Endothelial cell of umbilical vein (primary cell): ENCODE measurements around the gene RAB6B. TPM values are rescaled to one million over a fixed set of nuclear protein-coding genes. Genes with fewer than 3 reads are reported as not detected.

Experiments used
- BruUV-seq: library from RNA; stranded (reverse); fragments of 400-500 nt; replicated peaks from 2 replicates; lab custom pipeline; 2021; lab: Mats Ljungman, UMichigan
- CTCF ChIA-PET: fragments of 300-600, 350-600 bp; sonication (Branson Sonifier 250); formaldehyde crosslinking; loops from one replicate; lab custom pipeline; 2021; ENCODE audit warnings: antibody characterized with exemption, inconsistent platforms; lab: Charles Lee
- POLR2A ChIA-PET: fragments of 300-600, 350-600 bp; sonication (Branson Sonifier 250); formaldehyde crosslinking; loops from one replicate; lab custom pipeline; 2021; ENCODE audit warnings: antibody characterized with exemption, inconsistent platforms; lab: Charles Lee
- DNase-seq: peaks from one replicate; pipeline ENCODE4 v3.0.0-alpha.2; 2011; ENCODE audit warnings: low read depth, low spot score
- FAIRE-seq: peaks from 2 replicates; lab custom pipeline; 2011; peaks lifted over from hg19 to GRCh38; lab: Jason Lieb, UNC
- H2AFZ ChIP-seq: 2 replicates; pipeline ENCODE4 v1.6.0; 2012; ENCODE audit warnings: low read depth, low read length, control low read depth, inconsistent platforms
- H3K27ac ChIP-seq: 2 replicates; pipeline ENCODE4 v1.5.1; 2011; ENCODE audit warnings: low read depth, mild to moderate bottlenecking, control low read depth, low read length, moderate library complexity; ENCODE audit not compliant: insufficient read depth
- H3K27me3 ChIP-seq, 2 experiments: 2 replicates each; pipeline versions ENCODE4 v1.6.0 to v1.6.1; 2011; ENCODE audit warnings: low read length in 2 of 2, mixed read lengths in 1 of 2; ENCODE audit not compliant: control insufficient read depth in 2 of 2, insufficient read depth in 2 of 2
- H3K36me3 ChIP-seq, 2 experiments: 2 replicates in 1 of 2; 3 replicates in 1 of 2; pipeline ENCODE4 v1.5.1; 2011; ENCODE audit warnings: low read length in 2 of 2, mild to moderate bottlenecking in 1 of 2, moderate library complexity in 1 of 2; ENCODE audit not compliant: control insufficient read depth in 2 of 2, insufficient read depth in 2 of 2; ENCODE audit errors: extremely low read depth in 1 of 2
- H3K4me1 ChIP-seq: 3 replicates; pipeline ENCODE4 v1.5.1; 2011; ENCODE audit warnings: mild to moderate bottlenecking, low read length; ENCODE audit not compliant: control insufficient read depth, insufficient read depth; ENCODE audit errors: extremely low read depth
- H3K4me2 ChIP-seq: 2 replicates; pipeline ENCODE4 v1.6.1; 2011; ENCODE audit warnings: low read length, control low read depth, mixed read lengths; ENCODE audit not compliant: insufficient read depth
- H3K4me3 ChIP-seq, 3 experiments: fragments of 200-600 bp in 1 of 3; sonication (generic), shearing (Covaris generic) in 1 of 3; replicated peaks in 1 of 3; 2 replicates each; pipeline ENCODE4 v1.5.1; 2011 to 2016; ENCODE audit warnings: control low read depth in 3 of 3, low read length in 3 of 3, mild to moderate bottlenecking in 2 of 3, inconsistent platforms in 1 of 3, low read depth in 1 of 3, moderate library complexity in 1 of 3; ENCODE audit not compliant: insufficient read depth in 1 of 3
- H3K79me2 ChIP-seq: 2 replicates; pipeline ENCODE4 v1.6.0; 2012; ENCODE audit warnings: low read length, inconsistent platforms; ENCODE audit not compliant: control insufficient read depth, insufficient read depth
- H3K9ac ChIP-seq: replicated peaks from 2 replicates; pipeline ENCODE3; 2011; ENCODE audit warnings: low read length, control low read depth; ENCODE audit not compliant: insufficient read depth; ENCODE audit errors: extremely low read depth
- H3K9me1 ChIP-seq: replicated peaks from 3 replicates; pipeline ENCODE4 v1.6.0; 2011; ENCODE audit warnings: mild to moderate bottlenecking, low read length; ENCODE audit not compliant: control insufficient read depth, insufficient read depth; ENCODE audit errors: extremely low read depth
- H3K9me3 ChIP-seq: replicated peaks from 2 replicates; pipeline ENCODE4 v1.5.1; 2012; ENCODE audit warnings: low read length, inconsistent platforms; ENCODE audit not compliant: control insufficient read depth, insufficient read depth
- H4K20me1 ChIP-seq: replicated peaks from 2 replicates; pipeline ENCODE3; 2011; ENCODE audit warnings: mild to moderate bottlenecking, low read length; ENCODE audit not compliant: control insufficient read depth, insufficient read depth; ENCODE audit errors: extremely low read depth
- EZH2 ChIP-seq: IDR thresholded peaks from 2 replicates; pipeline ENCODE4 v1.6.1; 2012; ENCODE audit warnings: borderline replicate concordance, low read depth, mild to moderate bottlenecking, moderate library complexity, low read length, inconsistent platforms; ENCODE audit not compliant: severe bottlenecking
- FOS ChIP-seq: IDR thresholded peaks from 2 replicates; pipeline ENCODE4 v1.6.1; 2011; ENCODE audit warnings: mild to moderate bottlenecking, low read length, moderate library complexity, borderline replicate concordance; ENCODE audit not compliant: insufficient read depth
- GATA2 ChIP-seq: IDR thresholded peaks from 2 replicates; pipeline ENCODE4 v1.7.0; 2011; ENCODE audit warnings: low read depth, mild to moderate bottlenecking, moderate library complexity, mixed read lengths, low read length; ENCODE audit not compliant: insufficient read length, insufficient read depth
- JUN ChIP-seq: IDR thresholded peaks from 2 replicates; pipeline ENCODE4 v1.6.1; 2011; ENCODE audit warnings: borderline replicate concordance, low read depth; ENCODE audit not compliant: insufficient read length, insufficient read depth
- MYC ChIP-seq: IDR thresholded peaks from one replicate; pipeline ENCODE4 v1.6.1; 2011; ENCODE audit warnings: mild to moderate bottlenecking, low read depth, low read length
- POLR2A ChIP-seq: IDR thresholded peaks from 2 replicates; pipeline ENCODE4 v1.6.1; 2012; ENCODE audit warnings: low read depth, mild to moderate bottlenecking, control low read depth, low read length
- POLR2AphosphoS5 ChIP-seq: IDR thresholded peaks from 2 replicates; pipeline ENCODE4 v1.6.1; 2012; ENCODE audit warnings: low read depth, mild to moderate bottlenecking, control low read depth, low read length, moderate library complexity; ENCODE audit not compliant: insufficient read depth
- dilution Hi-C: fragments of 300-500 bp; cut with MboI; formaldehyde crosslinking; loops from one replicate; pipeline ENCODE4 v1.15.0; 2019; ENCODE audit warnings: low sequenced_read_pairs; ENCODE audit not compliant: extremely low pct_ligation_motif_present
- intact Hi-C: fragments of 100-400 bp; cut with micrococcal nuclease; formaldehyde crosslinking; loops from one replicate; pipeline ENCODE4 v1.10.0; 2022
- polyA plus RNA-seq, 4 experiments: library from polyadenylated mRNA; depleted of rRNA in 3 of 4; stranded (reverse) in 3 of 4; unstranded in 1 of 4; fragments of >200 nt; gene quantifications; 2 replicates each; pipeline versions ENCODE4 v1.2.1 to v1.2.3, GENCODE V29; 2011 to 2012; ENCODE audit warnings: missing spikeins in 1 of 4
- total RNA-seq: library from RNA; stranded (reverse); gene quantifications from 2 replicates; pipeline ENCODE4 v1.2.3, GENCODE V29; 2021
- TF ChIP-seq, protein P1 (sequence below), 2 donors: IDR thresholded peaks; 1 replicate in 1 of 2; 2 replicates in 1 of 2; pipeline ENCODE4 v1.5.1; 2011; ENCODE audit warnings: low read length in 2 of 2, mild to moderate bottlenecking in 2 of 2, moderate library complexity in 2 of 2, control low read depth in 1 of 2, inconsistent platforms in 1 of 2, low read depth in 1 of 2; ENCODE audit not compliant: insufficient read depth in 1 of 2; ENCODE audit errors: extremely low read depth in 1 of 2
- TF ChIP-seq, protein P2 (sequence below): IDR thresholded peaks from 2 replicates; pipeline ENCODE4 v1.6.1; 2011; ENCODE audit not compliant: insufficient read depth, insufficient read length

RAB6B gene
- total and polyA plus RNA-seq, 2 donors (not counting 3 experiments of a cell fraction or from before 2014, with no cell fraction given), result 1.7 to 6.7 TPM

DNA sequence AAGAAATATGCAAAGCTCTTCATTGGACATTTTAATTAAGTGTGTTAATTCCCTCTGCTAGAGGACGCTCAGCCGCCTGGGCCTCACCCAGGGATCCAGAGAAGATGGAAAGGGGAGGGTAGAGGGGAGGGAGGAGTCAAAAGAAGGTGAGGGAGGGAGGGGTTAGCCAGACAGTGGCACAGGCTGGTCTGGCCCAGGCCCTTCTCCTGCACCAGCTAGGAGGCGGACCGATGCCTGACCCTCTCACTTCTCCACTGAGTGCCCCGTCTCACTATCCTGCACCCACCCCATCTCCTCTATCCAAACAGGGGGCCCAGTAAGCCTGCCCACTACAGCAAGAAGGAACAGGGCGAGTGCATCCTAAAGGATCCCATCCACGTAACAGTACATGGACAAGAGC, 22.9 kb downstream of the RAB6B start:
- intact Hi-C loops (no loop called here), dilution Hi-C loops (no loop called here)
- H3K4me2 ChIP-seq, result no peak overlapping the region
- TF ChIP-seq, protein P1, sequence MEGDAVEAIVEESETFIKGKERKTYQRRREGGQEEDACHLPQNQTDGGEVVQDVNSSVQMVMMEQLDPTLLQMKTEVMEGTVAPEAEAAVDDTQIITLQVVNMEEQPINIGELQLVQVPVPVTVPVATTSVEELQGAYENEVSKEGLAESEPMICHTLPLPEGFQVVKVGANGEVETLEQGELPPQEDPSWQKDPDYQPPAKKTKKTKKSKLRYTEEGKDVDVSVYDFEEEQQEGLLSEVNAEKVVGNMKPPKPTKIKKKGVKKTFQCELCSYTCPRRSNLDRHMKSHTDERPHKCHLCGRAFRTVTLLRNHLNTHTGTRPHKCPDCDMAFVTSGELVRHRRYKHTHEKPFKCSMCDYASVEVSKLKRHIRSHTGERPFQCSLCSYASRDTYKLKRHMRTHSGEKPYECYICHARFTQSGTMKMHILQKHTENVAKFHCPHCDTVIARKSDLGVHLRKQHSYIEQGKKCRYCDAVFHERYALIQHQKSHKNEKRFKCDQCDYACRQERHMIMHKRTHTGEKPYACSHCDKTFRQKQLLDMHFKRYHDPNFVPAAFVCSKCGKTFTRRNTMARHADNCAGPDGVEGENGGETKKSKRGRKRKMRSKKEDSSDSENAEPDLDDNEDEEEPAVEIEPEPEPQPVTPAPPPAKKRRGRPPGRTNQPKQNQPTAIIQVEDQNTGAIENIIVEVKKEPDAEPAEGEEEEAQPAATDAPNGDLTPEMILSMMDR (IDR thresholded peaks at IDR 0.05; ENCODE audit: extremely low read depth in 1 of 2, insufficient read depth in 1 of 2, low read depth in 1 of 2, low read length in 2 of 2), result no peak
- TF ChIP-seq POLR2AphosphoS5, result no peak
- no peak for TF ChIP-seq FOS
- TF ChIP-seq POLR2A, result no peak
- TF ChIP-seq JUN, result no peak
- no peak for TF ChIP-seq MYC
- TF ChIP-seq, protein P2, sequence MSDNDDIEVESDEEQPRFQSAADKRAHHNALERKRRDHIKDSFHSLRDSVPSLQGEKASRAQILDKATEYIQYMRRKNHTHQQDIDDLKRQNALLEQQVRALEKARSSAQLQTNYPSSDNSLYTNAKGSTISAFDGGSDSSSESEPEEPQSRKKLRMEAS, result no peak
- TF ChIP-seq EZH2, result no peak
- no peak for TF ChIP-seq GATA2
- no peaks in the 10 kb centered on the region for H3K79me2 ChIP-seq
- H3K9me1 ChIP-seq, result no peaks in the 10 kb centered on the region
- no peak overlapping the region for H3K27ac ChIP-seq
- no TSS peak for BruUV-seq
- POLR2A ChIA-PET, result no interaction called here
- H2AFZ ChIP-seq, result no peak overlapping the region
- H3K9ac ChIP-seq, result no peak overlapping the region
- FAIRE-seq (no peak), DNase-seq (no peak)
- CTCF ChIA-PET, result no interaction called here
- no peaks in the 10 kb centered on the region for H4K20me1 ChIP-seq
- H3K27me3 ChIP-seq, result no peaks in the 10 kb centered on the region
- H3K4me1 ChIP-seq, result peaks cover 9% of the 10 kb centered on the region
- no peaks in the 10 kb centered on the region for H3K36me3 ChIP-seq
- H3K4me3 ChIP-seq, result no peak overlapping the region
- H3K9me3 ChIP-seq, result no peaks in the 10 kb centered on the region
